ENCODE data around the gene DHRS7C.
"Not testable (repeated sequence)": the region's sequence is repeated elsewhere in the genome, so short reads cannot be mapped to it uniquely, and the experiment has no call there.

Gene DHRS7C

DNA sequence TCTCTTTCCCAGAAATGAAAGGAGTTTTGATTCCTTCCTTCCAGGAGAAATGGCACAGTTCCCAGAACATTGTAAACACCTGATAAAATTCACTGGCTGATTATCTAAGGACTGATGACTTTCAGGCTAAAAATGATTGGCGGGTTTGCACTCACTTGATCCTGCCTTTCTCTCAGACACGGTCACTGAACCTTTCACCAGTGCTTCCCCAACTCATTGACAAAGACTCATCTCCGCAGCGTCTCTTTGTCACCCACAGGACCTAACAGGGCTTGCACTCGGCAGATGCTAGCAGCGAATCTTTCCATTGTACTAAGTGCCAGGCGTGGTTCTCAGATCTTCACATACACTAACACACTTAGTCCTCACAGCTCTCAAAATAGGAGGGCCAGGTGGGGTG lies 7.3 kb upstream of the DHRS7C start:
- no peak for DNase-seq (ENCODE audit: low read depth)
- H3K4me3 ChIP-seq (ENCODE audit: low read depth, low read length) = no peak overlapping the region
- TF ChIP-seq, protein P1, sequence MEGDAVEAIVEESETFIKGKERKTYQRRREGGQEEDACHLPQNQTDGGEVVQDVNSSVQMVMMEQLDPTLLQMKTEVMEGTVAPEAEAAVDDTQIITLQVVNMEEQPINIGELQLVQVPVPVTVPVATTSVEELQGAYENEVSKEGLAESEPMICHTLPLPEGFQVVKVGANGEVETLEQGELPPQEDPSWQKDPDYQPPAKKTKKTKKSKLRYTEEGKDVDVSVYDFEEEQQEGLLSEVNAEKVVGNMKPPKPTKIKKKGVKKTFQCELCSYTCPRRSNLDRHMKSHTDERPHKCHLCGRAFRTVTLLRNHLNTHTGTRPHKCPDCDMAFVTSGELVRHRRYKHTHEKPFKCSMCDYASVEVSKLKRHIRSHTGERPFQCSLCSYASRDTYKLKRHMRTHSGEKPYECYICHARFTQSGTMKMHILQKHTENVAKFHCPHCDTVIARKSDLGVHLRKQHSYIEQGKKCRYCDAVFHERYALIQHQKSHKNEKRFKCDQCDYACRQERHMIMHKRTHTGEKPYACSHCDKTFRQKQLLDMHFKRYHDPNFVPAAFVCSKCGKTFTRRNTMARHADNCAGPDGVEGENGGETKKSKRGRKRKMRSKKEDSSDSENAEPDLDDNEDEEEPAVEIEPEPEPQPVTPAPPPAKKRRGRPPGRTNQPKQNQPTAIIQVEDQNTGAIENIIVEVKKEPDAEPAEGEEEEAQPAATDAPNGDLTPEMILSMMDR (IDR thresholded peaks at IDR 0.05; ENCODE audit: insufficient read depth, low read depth, low read length, missing control alignments) = no peak

DNA sequence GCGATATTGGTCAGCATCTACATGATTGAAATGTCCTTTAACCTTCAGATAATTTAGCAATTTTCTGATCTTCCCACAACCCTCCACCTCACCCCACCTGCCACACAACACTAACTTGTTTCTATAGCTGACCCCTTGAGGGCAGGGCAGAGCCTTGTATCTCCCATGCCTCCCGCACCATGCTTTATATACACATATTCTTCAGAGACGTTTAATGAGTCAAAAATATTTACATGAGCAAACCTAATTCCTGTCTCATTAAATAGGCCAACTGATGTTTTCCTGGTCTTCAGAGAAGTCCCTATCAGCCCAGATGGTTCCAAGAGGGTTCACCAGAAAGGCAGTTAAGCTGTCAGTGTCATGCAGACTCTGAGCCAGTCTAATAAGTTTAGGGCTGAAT lies 6.6 kb upstream of the DHRS7C start:
- DNase-seq (ENCODE audit: low read depth) = no peak
- no peak overlapping the region for H3K4me3 ChIP-seq (ENCODE audit: low read depth, low read length)
- TF ChIP-seq, protein P1 (IDR thresholded peaks at IDR 0.05; ENCODE audit: insufficient read depth, low read depth, low read length, missing control alignments) = no peak

DNA sequence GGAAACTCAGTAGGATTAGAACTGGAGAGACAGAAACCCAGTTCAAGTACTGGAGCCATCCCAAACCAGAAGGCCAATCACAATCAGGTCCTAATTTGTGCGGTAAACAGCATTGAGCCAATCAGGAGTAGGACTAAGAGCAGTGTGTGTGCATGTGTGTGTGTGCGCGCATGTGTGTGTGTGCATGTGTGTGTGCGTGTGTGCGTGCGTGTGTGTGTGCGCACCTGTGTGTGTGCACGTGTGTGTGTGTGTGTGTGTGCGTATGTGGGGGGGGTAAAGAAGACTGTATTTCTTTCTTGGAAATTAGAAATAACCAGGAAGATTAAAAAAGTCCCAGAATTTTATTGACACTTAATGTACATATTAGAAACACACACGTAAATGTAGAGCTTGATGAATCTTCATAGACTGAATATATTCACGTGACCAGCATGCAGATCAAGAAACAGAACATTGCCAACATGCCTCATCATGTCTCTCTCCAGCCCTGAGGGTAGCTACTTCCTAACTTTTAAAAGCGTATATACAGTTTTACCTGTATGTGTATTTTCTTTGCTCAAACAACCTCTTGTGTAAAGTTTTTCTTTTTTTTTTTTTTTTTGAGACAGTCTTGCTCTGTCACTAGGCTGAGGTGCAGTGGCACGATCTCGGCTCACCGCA lies 919 bp upstream of the DHRS7C start:
- TF ChIP-seq, protein P1 (IDR thresholded peaks at IDR 0.05; ENCODE audit: insufficient read depth, low read depth, low read length, missing control alignments) = no peak
- no peak for DNase-seq (ENCODE audit: low read depth)
- H3K4me3 ChIP-seq (ENCODE audit: low read depth, low read length) = no peak overlapping the region

DNA sequence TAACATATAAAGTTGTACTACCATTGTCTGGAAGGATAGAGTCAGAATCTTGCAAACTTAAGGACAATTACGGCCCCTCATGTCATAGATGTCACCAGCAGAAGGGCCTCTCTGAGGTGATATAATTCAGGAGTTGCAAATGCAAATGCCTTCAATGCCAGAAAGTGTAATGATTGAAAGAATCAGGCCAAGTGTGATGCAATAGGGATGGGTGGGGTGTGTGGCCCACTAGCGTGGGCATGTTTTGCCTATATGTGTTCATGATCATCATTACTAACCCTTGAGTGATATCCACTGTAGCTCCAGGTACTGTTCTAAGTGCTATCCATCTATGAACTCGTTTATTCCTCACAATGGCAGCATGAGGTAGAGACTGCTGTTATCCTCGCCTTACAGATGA lies 1.1 kb downstream of the DHRS7C start:
- DNase-seq (ENCODE audit: low read depth) = no peak
- H3K4me3 ChIP-seq (ENCODE audit: low read depth, low read length) = no peak overlapping the region
- TF ChIP-seq, protein P1 (IDR thresholded peaks at IDR 0.05; ENCODE audit: insufficient read depth, low read depth, low read length, missing control alignments) = no peak

DNA sequence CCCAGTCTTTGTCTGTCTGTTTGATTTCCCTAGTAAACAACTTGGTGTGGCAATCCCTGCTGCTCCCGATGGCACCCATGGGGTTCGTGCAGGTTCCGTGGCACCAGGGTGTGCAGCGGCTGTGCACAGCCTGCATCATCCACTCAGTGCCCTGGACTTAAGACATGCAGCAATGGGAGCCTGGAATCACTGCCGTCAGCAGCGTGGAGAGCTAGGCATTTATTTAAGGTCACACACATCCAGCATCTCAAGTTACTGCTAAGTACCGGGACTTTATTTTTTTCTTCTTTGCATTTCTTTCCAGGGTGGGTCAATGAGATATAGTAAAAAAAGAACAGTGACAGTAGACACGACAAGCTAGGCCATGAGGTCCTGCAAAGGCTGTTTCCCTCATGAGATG lies 2.8 kb downstream of the DHRS7C start:
- H3K4me3 ChIP-seq (ENCODE audit: low read depth, low read length) = no peak overlapping the region
- TF ChIP-seq, protein P1 (IDR thresholded peaks at IDR 0.05; ENCODE audit: insufficient read depth, low read depth, low read length, missing control alignments) = no peak
- no peak for DNase-seq (ENCODE audit: low read depth)

DNA sequence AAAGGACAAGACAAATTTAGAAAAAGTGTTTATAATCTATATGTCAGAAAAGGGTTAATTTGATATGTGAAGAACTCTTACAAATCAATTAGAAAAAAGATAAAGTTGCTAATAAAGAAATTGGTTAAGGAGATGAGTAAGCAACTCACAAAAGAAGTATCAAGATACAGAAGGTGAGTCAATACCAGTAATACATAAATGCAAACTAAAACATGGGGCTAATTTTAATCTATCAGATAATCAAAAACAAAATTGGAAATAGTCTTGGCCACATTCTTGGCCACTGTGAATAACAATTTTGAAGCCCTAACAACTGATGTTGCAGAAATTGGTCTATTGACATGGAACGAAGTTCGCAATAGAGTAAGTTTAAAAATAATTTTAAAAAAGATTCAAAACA lies 6.8 kb downstream of the DHRS7C start:
- TF ChIP-seq, protein P1 (IDR thresholded peaks at IDR 0.05; ENCODE audit: insufficient read depth, low read depth, low read length, missing control alignments) = no peak
- H3K4me3 ChIP-seq (ENCODE audit: low read depth, low read length) = no peak overlapping the region
- no peak for DNase-seq (ENCODE audit: low read depth)

DNA sequence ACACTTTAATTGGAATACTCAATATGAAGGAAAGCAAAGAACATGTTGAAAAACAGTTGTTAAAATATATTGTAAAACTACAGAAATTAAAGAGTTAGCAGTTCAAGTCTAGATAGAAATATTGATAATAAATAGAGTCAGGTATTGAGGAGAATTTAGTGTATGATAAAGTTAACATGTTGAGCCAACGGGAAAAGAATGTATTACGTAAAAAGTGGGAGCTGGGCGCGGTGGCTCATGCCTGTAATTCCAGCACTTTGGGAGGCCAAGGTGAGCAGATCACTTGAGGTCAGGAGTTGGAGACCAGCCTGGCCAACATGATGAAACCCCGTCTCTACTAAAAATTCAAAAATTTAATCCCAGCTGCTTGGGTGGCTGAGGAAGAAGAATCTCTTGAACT lies 7.9 kb downstream of the DHRS7C start:
- not testable (repeated sequence) for DNase-seq (ENCODE audit: low read depth)

More for the DNA sequence above, 7.9 kb downstream of the DHRS7C start:
- not testable (repeated sequence) for H3K4me3 ChIP-seq (ENCODE audit: low read depth, low read length)

Measured in GM12865 (cell line).